Sigmoid colon (tissue), 3 donors: ENCODE measurements around the gene C22orf39.

Source experiments
- CTCF ChIP-seq, 4 experiments: fragments of 450-650 bp in 3 of 4; fragments of 200-600 bp in 1 of 4; IDR thresholded peaks; one replicate each; pipeline ENCODE4 v1.5.1; 2016 to 2019; ENCODE audit warnings: antibody characterized with exemption in 4 of 4, mild to moderate bottlenecking in 3 of 4, moderate library complexity in 2 of 4
- POLR2A ChIP-seq, 2 donors: fragments of 450-650 bp; IDR thresholded peaks; one replicate each; pipeline ENCODE4 v1.6.1; 2016; ENCODE audit warnings: antibody characterized with exemption in 2 of 2, mild to moderate bottlenecking in 2 of 2, moderate library complexity in 2 of 2

- no peak for TF ChIP-seq POLR2A (IDR thresholded peaks at IDR 0.05)
- no peak for TF ChIP-seq CTCF (IDR thresholded peaks at IDR 0.05)
These were observed 631 bp upstream of the C22orf39 start for GRCh38 chr22:19448076-19448607.
